HuH-7 (cell line): ENCODE data around the gene ADPRHL1.
A peak's percentile ranks its signal among the peaks of the same experiment; 100 is the strongest.

ENCODE experiments used
- DNase-seq: peaks from one replicate; pipeline ENCODE4 v3.0.0; 2011; ENCODE audit warnings: low spot score

The ADPRHL1 gene

GRCh38 chr13:113452942-113453901 lies at the start of gene ADPRHL1:
Gene ADPRHL1 (minus strand): TSS chr13:113453488. CDS start chr13:113453437, 51 bp downstream.
- DNase-seq = no peak

GRCh38 chr13:113502686-113503085 lies 49.4 kb upstream of the ADPRHL1 start:
- DNase-seq = no peak

- DNase-seq = no peak
Measured at GRCh38 chr13:113500530-113501265, 47.4 kb upstream of the ADPRHL1 start.

GRCh38 chr13:113499936-113500335 lies 46.6 kb upstream of the ADPRHL1 start:
- no peak for DNase-seq

GRCh38 chr13:113498905-113499304 lies 45.6 kb upstream of the ADPRHL1 start:
- DNase-seq = no peak

GRCh38 chr13:113497217-113497616 lies 43.9 kb upstream of the ADPRHL1 start:
- no peak for DNase-seq

- DNase-seq = no peak
Measured at GRCh38 chr13:113495494-113496210, 42.4 kb upstream of the ADPRHL1 start.

- peak; percentile 82 for DNase-seq
Measured at GRCh38 chr13:113493315-113493951, 40.1 kb upstream of the ADPRHL1 start.

GRCh38 chr13:113491982-113492381 lies 38.7 kb upstream of the ADPRHL1 start:
- no peak for DNase-seq

GRCh38 chr13:113491418-113491883 lies 38.2 kb upstream of the ADPRHL1 start:
- peak; percentile 40 for DNase-seq

- DNase-seq = peak; percentile 92
Measured at GRCh38 chr13:113490496-113491417, 37.5 kb upstream of the ADPRHL1 start, which contains the start of gene DCUN1D2. Gene DCUN1D2 (minus strand): TSS chr13:113490711. CDS start chr13:113490669, 42 bp downstream.

GRCh38 chr13:113489549-113490495 lies 36.5 kb upstream of the ADPRHL1 start:
- DNase-seq = peak; percentile 49

GRCh38 chr13:113489171-113489548 lies 35.9 kb upstream of the ADPRHL1 start:
- peak; percentile 53 for DNase-seq

- no peak for DNase-seq
Measured at GRCh38 chr13:113488283-113488682, 35.0 kb upstream of the ADPRHL1 start.

- DNase-seq = no peak
Measured at GRCh38 chr13:113486698-113487097, 33.4 kb upstream of the ADPRHL1 start.

GRCh38 chr13:113485545-113485944 lies 32.3 kb upstream of the ADPRHL1 start:
- DNase-seq = no peak

- DNase-seq = no peak
Measured at GRCh38 chr13:113483504-113484293, 30.4 kb upstream of the ADPRHL1 start.

GRCh38 chr13:113483081-113483480 lies 29.8 kb upstream of the ADPRHL1 start:
- DNase-seq = no peak
